Measurements from ENCODE around the gene TRMT6. TPM values are rescaled to one million over a fixed set of nuclear protein-coding genes. Genes with fewer than 3 reads are reported as not detected.

TRMT6 gene
- polyA plus RNA-seq, 2 of the 4 experiments (the other 2 are of a cell fraction) = 37.4 to 43.1 TPM

DNA sequence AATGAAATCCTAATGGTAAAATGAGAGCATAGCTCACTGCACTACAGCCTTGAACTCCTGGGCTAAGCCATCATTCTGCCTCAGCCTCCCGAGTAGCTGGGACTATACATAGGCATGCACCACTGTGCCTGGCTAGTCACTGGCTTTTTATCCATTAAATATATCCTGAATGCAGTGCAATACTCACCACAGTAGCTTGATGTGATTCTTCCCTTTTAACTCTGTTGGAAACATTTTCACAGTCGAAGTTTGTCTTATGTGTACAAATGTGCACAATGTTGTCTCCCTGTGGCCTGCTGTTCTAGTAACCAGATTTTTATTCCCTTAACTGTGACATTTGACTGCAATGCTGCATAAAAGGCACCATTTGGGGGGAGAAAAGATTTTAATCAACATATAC, 56.7 kb downstream of the TRMT6 start:
- WGBS (ENCODE audit: missing lambda C conversion rate) = 28% methylated on average over 2 of the region's 2 CpGs
- H3K4me3 ChIP-seq = no peak overlapping the region
- TF ChIP-seq RARB (CRISPR knock-in tag; IDR thresholded peaks at IDR 0.05) (no peak), HEYL (CRISPR knock-in tag; IDR thresholded peaks at IDR 0.05) (no peak), SMC3 (IDR thresholded peaks at IDR 0.05) (no peak), HDAC2 (IDR thresholded peaks at IDR 0.05) (no peak), FOXS1 (CRISPR knock-in tag; IDR thresholded peaks at IDR 0.05) (no peak), CEBPB (IDR thresholded peaks at IDR 0.05) (no peak), RAD21 (conservative IDR thresholded peaks at IDR 0.05 in 1 of 2, IDR thresholded peaks at IDR 0.05 in 1 of 2) (no peak), EHF (CRISPR knock-in tag; IDR thresholded peaks at IDR 0.05) (no peak), ZSCAN20 (CRISPR knock-in tag; IDR thresholded peaks at IDR 0.05) (no peak), ESRRA (IDR thresholded peaks at IDR 0.05; ENCODE audit: borderline replicate concordance, low read length) (no peak), ZC3H11A (IDR thresholded peaks at IDR 0.05) (no peak), ZNF302 (CRISPR knock-in tag; IDR thresholded peaks at IDR 0.05) (no peak), FOSL2 (IDR thresholded peaks at IDR 0.05) (no peak), FOSL2 (CRISPR knock-in tag; IDR thresholded peaks at IDR 0.05) (no peak)
- TF ChIP-seq, protein P1, sequence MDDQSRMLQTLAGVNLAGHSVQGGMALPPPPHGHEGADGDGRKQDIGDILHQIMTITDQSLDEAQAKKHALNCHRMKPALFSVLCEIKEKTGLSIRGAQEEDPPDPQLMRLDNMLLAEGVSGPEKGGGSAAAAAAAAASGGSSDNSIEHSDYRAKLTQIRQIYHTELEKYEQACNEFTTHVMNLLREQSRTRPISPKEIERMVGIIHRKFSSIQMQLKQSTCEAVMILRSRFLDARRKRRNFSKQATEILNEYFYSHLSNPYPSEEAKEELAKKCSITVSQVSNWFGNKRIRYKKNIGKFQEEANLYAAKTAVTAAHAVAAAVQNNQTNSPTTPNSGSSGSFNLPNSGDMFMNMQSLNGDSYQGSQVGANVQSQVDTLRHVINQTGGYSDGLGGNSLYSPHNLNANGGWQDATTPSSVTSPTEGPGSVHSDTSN (IDR thresholded peaks at IDR 0.05) = no peak
- TF ChIP-seq, protein P2, sequence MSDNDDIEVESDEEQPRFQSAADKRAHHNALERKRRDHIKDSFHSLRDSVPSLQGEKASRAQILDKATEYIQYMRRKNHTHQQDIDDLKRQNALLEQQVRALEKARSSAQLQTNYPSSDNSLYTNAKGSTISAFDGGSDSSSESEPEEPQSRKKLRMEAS (IDR thresholded peaks at IDR 0.05) = no peak
- TF ChIP-seq, protein P3, sequence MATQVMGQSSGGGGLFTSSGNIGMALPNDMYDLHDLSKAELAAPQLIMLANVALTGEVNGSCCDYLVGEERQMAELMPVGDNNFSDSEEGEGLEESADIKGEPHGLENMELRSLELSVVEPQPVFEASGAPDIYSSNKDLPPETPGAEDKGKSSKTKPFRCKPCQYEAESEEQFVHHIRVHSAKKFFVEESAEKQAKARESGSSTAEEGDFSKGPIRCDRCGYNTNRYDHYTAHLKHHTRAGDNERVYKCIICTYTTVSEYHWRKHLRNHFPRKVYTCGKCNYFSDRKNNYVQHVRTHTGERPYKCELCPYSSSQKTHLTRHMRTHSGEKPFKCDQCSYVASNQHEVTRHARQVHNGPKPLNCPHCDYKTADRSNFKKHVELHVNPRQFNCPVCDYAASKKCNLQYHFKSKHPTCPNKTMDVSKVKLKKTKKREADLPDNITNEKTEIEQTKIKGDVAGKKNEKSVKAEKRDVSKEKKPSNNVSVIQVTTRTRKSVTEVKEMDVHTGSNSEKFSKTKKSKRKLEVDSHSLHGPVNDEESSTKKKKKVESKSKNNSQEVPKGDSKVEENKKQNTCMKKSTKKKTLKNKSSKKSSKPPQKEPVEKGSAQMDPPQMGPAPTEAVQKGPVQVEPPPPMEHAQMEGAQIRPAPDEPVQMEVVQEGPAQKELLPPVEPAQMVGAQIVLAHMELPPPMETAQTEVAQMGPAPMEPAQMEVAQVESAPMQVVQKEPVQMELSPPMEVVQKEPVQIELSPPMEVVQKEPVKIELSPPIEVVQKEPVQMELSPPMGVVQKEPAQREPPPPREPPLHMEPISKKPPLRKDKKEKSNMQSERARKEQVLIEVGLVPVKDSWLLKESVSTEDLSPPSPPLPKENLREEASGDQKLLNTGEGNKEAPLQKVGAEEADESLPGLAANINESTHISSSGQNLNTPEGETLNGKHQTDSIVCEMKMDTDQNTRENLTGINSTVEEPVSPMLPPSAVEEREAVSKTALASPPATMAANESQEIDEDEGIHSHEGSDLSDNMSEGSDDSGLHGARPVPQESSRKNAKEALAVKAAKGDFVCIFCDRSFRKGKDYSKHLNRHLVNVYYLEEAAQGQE (IDR thresholded peaks at IDR 0.05) = no peak
- TF ChIP-seq, protein P4, sequence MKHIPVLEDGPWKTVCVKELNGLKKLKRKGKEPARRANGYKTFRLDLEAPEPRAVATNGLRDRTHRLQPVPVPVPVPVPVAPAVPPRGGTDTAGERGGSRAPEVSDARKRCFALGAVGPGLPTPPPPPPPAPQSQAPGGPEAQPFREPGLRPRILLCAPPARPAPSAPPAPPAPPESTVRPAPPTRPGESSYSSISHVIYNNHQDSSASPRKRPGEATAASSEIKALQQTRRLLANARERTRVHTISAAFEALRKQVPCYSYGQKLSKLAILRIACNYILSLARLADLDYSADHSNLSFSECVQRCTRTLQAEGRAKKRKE (CRISPR knock-in tag; IDR thresholded peaks at IDR 0.05; ENCODE audit: low read depth) = no peak
- H3K4me2 ChIP-seq = no peak overlapping the region
- POLR2A ChIA-PET = no interaction called here
- H3K9me3 ChIP-seq = no peaks in the 10 kb centered on the region
- no peak for ATAC-seq
- CTCF ChIA-PET = interaction anchor here (0.8 to 1.1 kb wide), 2 partner anchors 105 to 431 kb away, joined by 3 read pairs; no protein-coding TSS in a partner anchor
- no peak for FAIRE-seq
- DNase-seq (ENCODE audit: low read depth in 1 of 2, low spot score in 1 of 2) = no peak
- H3K27ac ChIP-seq = no peak overlapping the region
- no peaks in the 10 kb centered on the region for H3K4me1 ChIP-seq

DNA sequence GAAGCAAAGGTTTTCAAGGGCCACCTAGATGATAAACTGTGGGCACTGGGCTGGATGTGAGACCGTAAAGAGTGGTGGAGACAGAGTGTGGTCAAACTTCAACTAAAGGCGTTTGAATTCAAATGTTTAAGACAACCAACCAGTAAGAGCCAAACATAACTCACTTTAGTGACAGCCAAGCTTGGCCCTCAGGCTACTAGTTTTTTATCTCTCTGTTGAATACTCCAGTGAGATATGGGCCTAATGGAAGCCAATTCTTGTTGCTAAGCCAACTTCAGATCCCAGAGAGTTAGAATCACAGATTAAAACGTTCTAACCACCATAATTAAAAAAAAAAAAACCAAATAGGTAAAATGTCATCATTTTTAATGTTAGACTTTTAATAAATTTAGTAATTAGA, 57.3 kb downstream of the TRMT6 start:
- no peak overlapping the region for H3K27ac ChIP-seq
- ATAC-seq (no peak), DNase-seq (ENCODE audit: low read depth in 1 of 2, low spot score in 1 of 2) (no peak), FAIRE-seq (no peak)
- TF ChIP-seq, protein P5, sequence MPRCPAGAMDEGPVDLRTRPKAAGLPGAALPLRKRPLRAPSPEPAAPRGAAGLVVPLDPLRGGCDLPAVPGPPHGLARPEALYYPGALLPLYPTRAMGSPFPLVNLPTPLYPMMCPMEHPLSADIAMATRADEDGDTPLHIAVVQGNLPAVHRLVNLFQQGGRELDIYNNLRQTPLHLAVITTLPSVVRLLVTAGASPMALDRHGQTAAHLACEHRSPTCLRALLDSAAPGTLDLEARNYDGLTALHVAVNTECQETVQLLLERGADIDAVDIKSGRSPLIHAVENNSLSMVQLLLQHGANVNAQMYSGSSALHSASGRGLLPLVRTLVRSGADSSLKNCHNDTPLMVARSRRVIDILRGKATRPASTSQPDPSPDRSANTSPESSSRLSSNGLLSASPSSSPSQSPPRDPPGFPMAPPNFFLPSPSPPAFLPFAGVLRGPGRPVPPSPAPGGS (IDR thresholded peaks at IDR 0.05) = no peak
- TF ChIP-seq JUN (IDR thresholded peaks at IDR 0.05) = no peak
- TF ChIP-seq, protein P6, sequence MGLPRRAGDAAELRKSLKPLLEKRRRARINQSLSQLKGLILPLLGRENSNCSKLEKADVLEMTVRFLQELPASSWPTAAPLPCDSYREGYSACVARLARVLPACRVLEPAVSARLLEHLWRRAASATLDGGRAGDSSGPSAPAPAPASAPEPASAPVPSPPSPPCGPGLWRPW (IDR thresholded peaks at IDR 0.05) = no peak
- no peak for TF ChIP-seq PHF8 (IDR thresholded peaks at IDR 0.05; ENCODE audit: borderline replicate concordance, low read depth)
- no peak overlapping the region for H3K4me3 ChIP-seq
- 42% methylated on average over 3 of the region's 3 CpGs for WGBS (ENCODE audit: missing lambda C conversion rate)
- H3K4me2 ChIP-seq = no peak overlapping the region
- POLR2A ChIA-PET = no interaction called here
- no peaks in the 10 kb centered on the region for H3K9me3 ChIP-seq
- no peaks in the 10 kb centered on the region for H3K4me1 ChIP-seq
- CTCF ChIA-PET = interaction anchor here (0.8 to 1.1 kb wide), 2 partner anchors 104 to 430 kb away, joined by 3 read pairs; no protein-coding TSS in a partner anchor

All from A549 (cell line).